ENCODE results near the gene JAZF1.

DNA sequence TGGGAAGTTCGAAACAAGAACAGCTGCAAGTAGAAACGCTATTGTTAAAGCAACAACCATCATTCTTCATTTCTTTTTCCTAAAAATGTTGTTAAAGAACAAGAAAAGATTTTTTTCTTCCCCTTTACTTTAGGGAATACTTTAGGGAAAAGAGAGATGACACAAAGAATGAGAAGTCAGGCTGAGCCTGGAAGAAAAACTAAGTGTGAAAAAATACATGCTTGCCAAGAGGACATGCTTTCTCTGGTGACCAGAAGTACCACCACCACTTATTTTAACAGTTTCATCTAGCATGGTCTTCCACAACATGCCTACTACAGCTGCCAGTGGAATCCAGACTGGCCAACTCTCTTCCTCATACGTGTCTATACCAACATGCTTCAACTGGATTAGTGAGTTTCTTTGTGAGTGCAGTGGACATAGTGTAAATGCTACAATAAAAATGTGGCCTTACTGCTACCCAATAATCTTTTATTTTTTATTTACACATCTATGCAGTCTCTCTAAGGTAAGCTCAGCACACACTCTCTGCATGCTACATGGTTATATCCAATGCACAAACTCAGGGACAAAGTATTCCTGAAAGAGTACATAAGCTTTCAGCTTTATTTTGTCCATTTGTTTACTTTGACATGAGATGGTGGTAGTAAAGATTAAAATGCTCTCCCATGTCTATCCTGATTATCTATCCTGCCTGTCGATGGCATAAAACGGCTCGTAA is 244.4 kb downstream of the JAZF1 start:
- no peak for TF ChIP-seq EZH2 (IDR thresholded peaks at IDR 0.05; ENCODE audit: borderline replicate concordance, insufficient read depth, low read depth, low read length, poor library complexity, severe bottlenecking)
- TF ChIP-seq, protein P1, sequence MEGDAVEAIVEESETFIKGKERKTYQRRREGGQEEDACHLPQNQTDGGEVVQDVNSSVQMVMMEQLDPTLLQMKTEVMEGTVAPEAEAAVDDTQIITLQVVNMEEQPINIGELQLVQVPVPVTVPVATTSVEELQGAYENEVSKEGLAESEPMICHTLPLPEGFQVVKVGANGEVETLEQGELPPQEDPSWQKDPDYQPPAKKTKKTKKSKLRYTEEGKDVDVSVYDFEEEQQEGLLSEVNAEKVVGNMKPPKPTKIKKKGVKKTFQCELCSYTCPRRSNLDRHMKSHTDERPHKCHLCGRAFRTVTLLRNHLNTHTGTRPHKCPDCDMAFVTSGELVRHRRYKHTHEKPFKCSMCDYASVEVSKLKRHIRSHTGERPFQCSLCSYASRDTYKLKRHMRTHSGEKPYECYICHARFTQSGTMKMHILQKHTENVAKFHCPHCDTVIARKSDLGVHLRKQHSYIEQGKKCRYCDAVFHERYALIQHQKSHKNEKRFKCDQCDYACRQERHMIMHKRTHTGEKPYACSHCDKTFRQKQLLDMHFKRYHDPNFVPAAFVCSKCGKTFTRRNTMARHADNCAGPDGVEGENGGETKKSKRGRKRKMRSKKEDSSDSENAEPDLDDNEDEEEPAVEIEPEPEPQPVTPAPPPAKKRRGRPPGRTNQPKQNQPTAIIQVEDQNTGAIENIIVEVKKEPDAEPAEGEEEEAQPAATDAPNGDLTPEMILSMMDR (IDR thresholded peaks at IDR 0.05) = no peak

All from B cell (primary cell).